Mononuclear cell (primary cell): ENCODE measurements around the gene DGKD. TPM values are rescaled to one million over a fixed set of nuclear protein-coding genes. Genes with fewer than 3 reads are reported as not detected.

Experiments used
- H3K27me3 ChIP-seq: 2 replicates; pipeline ENCODE4 v1.6.0; 2011; ENCODE audit warnings: low read length, control low read depth; ENCODE audit not compliant: insufficient read depth
- H3K4me1 ChIP-seq: 2 replicates; pipeline ENCODE4 v1.5.1; 2011; ENCODE audit warnings: mild to moderate bottlenecking, low read length, control low read depth; ENCODE audit not compliant: insufficient read depth
- H3K4me3 ChIP-seq: 2 replicates; pipeline ENCODE4 v1.5.1; 2011; ENCODE audit warnings: mild to moderate bottlenecking, low read length, moderate library complexity
- H3K9me3 ChIP-seq: 2 replicates; pipeline ENCODE4 v1.5.1; 2011; ENCODE audit warnings: low read depth, mild to moderate bottlenecking, control low read depth, low read length
- total RNA-seq: library from RNA; depleted of rRNA; stranded (reverse); fragments of >200 nt; gene quantifications from one replicate; pipeline ENCODE4 v1.2.3, GENCODE V29; 2012

The DGKD gene
- total RNA-seq, 1 donor, result 71.8 TPM

DNA sequence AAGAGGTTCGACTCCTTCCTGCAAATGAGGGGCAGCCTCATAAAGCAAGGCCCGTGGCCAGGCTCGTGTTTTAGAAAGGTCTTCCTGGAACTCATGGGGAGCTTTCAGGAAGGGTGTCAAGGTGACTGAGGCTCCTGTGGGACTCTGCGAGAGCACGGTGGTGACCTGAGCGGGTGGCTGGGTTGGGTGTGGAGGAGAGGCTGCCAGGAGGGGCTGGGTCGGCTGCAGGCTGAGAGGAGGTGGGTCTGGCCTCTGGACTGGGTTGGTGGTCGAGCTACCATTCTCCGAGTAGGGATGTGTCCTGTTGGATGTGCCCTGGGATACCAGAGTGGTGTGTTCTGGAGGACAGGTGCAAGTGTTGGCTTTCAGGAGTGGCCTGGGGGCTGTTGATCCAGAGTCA is 86.4 kb downstream of the DGKD start:
- H3K4me1 ChIP-seq, result no peaks in the 10 kb centered on the region
- H3K27me3 ChIP-seq, result no peaks in the 10 kb centered on the region
- H3K4me3 ChIP-seq, result no peak overlapping the region
- H3K9me3 ChIP-seq, result no peaks in the 10 kb centered on the region

GRCh38 chr2:233441161-233442027 is 87.1 kb downstream of the DGKD start:
- no peak overlapping the region for H3K4me3 ChIP-seq
- H3K9me3 ChIP-seq, result no peaks in the 10 kb centered on the region
- no peaks in the 10 kb centered on the region for H3K27me3 ChIP-seq
- H3K4me1 ChIP-seq, result no peaks in the 10 kb centered on the region

DNA sequence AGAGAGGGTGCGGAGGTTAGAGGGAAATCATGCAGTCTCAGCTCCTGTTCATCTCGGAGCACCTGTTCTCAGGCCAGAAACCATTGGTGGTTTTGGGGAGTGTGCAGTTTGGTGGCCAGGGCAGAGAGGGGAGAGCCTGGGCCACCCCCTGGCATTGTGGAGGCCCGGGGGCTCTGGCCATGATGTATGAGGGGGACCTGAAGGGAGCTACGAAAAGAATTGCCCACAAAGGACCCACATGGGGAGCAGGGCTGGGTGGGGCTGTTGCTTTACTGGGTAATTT is 87.7 kb downstream of the DGKD start:
- Histone ChIP-seq H3K27me3 (no peaks in the 10 kb centered on the region), H3K4me3 (no peak overlapping the region), H3K4me1 (no peaks in the 10 kb centered on the region), H3K9me3 (no peaks in the 10 kb centered on the region)

- Histone ChIP-seq H3K27me3 (no peaks in the 10 kb centered on the region), H3K9me3 (no peaks in the 10 kb centered on the region), H3K4me1 (no peaks in the 10 kb centered on the region), H3K4me3 (no peak overlapping the region)
Observed at GRCh38 chr2:233443511-233444183, 89.4 kb downstream of the DGKD start.

GRCh38 chr2:233444501-233444900 is 90.2 kb downstream of the DGKD start:
- Histone ChIP-seq H3K4me3 (no peak overlapping the region), H3K4me1 (no peaks in the 10 kb centered on the region)

DNA sequence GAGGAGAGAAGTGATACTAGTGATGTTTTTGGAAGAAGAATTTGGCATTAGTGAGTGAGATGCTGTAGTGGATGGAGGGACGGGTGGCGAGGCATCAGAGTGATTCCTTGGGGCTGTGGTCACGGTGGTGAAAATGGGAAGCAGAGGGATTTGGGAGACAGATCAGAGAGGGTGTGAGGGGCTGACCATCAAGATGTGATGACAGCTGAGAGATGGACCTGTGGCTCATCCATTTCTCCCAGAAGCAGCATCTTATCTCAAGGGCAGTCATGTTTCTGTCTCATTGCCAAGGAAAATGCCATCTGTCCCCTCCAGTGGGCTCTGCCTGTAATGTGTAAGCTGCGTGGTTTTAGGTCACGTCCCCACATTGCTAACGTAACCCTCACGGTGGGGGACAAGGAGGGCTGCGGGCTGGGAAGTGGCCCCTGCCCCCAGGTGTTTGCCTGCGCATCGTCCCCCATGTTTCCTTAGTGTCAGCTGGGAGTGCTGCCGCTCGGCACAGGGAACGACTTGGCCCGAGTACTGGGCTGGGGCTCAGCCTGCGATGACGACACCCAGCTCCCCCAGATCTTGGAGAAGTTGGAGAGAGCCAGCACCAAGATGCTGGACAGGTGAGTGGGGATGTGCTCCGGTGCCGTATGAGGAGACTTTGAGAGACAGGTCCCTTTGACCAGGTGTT is 91.0 kb downstream of the DGKD start:
- Histone ChIP-seq H3K9me3 (no peaks in the 10 kb centered on the region), H3K4me1 (no peaks in the 10 kb centered on the region), H3K27me3 (no peaks in the 10 kb centered on the region), H3K4me3 (no peak overlapping the region)

More at GRCh38 chr2:233444501-233444900, 90.2 kb downstream of the DGKD start:
- Histone ChIP-seq H3K9me3 (no peaks in the 10 kb centered on the region), H3K27me3 (no peaks in the 10 kb centered on the region)

- no peak overlapping the region for H3K4me3 ChIP-seq
- no peaks in the 10 kb centered on the region for H3K27me3 ChIP-seq
- H3K9me3 ChIP-seq, result no peaks in the 10 kb centered on the region
- no peaks in the 10 kb centered on the region for H3K4me1 ChIP-seq
Observed at GRCh38 chr2:233446121-233446520, 91.8 kb downstream of the DGKD start.

GRCh38 chr2:233446606-233447305 is 92.5 kb downstream of the DGKD start:
- no peaks in the 10 kb centered on the region for H3K4me1 ChIP-seq
- no peaks in the 10 kb centered on the region for H3K27me3 ChIP-seq
- H3K4me3 ChIP-seq, result no peak overlapping the region
- no peaks in the 10 kb centered on the region for H3K9me3 ChIP-seq

GRCh38 chr2:233447506-233448219 is 93.4 kb downstream of the DGKD start:
- Histone ChIP-seq H3K27me3 (no peaks in the 10 kb centered on the region), H3K4me3 (no peak overlapping the region), H3K4me1 (no peaks in the 10 kb centered on the region), H3K9me3 (no peaks in the 10 kb centered on the region)

- Histone ChIP-seq H3K27me3 (no peaks in the 10 kb centered on the region), H3K4me1 (no peaks in the 10 kb centered on the region), H3K4me3 (no peak overlapping the region), H3K9me3 (no peaks in the 10 kb centered on the region)
Observed at GRCh38 chr2:233448220-233448559, 93.9 kb downstream of the DGKD start.

- Histone ChIP-seq H3K9me3 (no peaks in the 10 kb centered on the region), H3K4me1 (no peaks in the 10 kb centered on the region), H3K4me3 (no peak overlapping the region), H3K27me3 (no peaks in the 10 kb centered on the region)
Observed at GRCh38 chr2:233448575-233448974, 94.3 kb downstream of the DGKD start.

DNA sequence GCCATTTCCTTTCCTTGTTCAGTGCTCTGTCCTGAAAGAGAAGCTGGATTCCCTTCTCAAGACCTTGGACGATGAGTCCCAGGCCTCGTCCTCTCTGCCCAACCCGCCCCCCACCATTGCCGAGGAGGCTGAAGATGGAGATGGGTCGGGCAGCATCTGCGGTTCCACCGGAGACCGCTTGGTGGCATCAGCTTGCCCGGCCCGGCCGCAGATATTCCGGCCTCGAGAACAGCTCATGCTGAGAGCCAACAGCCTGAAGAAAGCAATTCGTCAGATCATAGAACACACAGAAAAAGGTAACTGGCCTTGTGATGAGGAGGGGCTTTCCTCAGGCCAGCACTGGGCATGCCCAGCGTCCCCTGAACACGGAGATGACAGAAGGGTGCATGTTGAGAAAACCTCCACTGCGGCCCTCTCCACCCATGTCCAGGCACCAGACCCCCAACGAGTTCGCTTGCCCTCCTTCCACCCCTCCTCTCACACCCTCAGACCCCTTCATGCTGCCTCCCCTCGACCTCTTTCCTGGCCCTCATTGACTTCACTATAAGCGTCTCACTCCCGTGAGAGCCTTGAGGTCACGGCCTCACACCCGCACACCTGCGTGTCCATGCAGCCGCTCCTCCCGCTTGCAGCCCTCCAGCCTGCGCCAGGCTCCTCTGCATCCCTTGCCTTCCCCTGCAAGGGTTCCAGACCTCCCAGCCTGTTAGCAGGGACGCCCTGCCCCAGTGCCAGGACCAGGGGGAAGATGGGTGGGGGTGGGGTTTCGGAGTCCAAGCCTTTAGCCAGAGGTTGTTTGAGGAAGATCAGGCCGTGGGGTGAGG is 95.0 kb downstream of the DGKD start:
- Histone ChIP-seq H3K4me1 (no peaks in the 10 kb centered on the region), H3K27me3 (no peaks in the 10 kb centered on the region), H3K9me3 (no peaks in the 10 kb centered on the region), H3K4me3 (no peak overlapping the region)

- H3K4me3 ChIP-seq, result no peak overlapping the region
- no peaks in the 10 kb centered on the region for H3K4me1 ChIP-seq
- H3K27me3 ChIP-seq, result no peaks in the 10 kb centered on the region
- no peaks in the 10 kb centered on the region for H3K9me3 ChIP-seq
Observed at GRCh38 chr2:233449921-233450863, 95.9 kb downstream of the DGKD start.
